H1 (cell line): ENCODE results near the gene PASK. TPM values are rescaled to one million over a fixed set of nuclear protein-coding genes. Genes with fewer than 3 reads are reported as not detected.

Source experiments
- CTCF ChIA-PET: fragments of 300-600 bp; sonication (Branson Sonifier 250); formaldehyde crosslinking; loops from one replicate; lab custom pipeline; 2021; ENCODE audit not compliant: partially characterized antibody; lab: Charles Lee
- POLR2A ChIA-PET: fragments of 300-600 bp; sonication (Branson Sonifier 250); formaldehyde crosslinking; loops from one replicate; lab custom pipeline; 2021; ENCODE audit warnings: inconsistent platforms; ENCODE audit not compliant: partially characterized antibody; lab: Charles Lee
- DNase-seq, 2 experiments: peaks; one replicate each; pipeline versions ENCODE4 v3.0.0 to v3.0.0-alpha.2; 2010 to 2022; ENCODE audit warnings: low spot score in 2 of 2, low read depth in 1 of 2, mixed read lengths in 1 of 2
- FAIRE-seq: peaks from 2 replicates; lab custom pipeline; 2011; peaks lifted over from hg19 to GRCh38; lab: Jason Lieb, UNC
- H2AFZ ChIP-seq: 2 replicates; pipeline ENCODE4 v1.8.1; 2012; ENCODE audit warnings: low read length, inconsistent platforms
- H2AK5ac ChIP-seq: 2 replicates; pipeline ENCODE4 v1.6.1; 2013; ENCODE audit warnings: low read depth, low read length
- H2BK120ac ChIP-seq: replicated peaks from 2 replicates; pipeline ENCODE3; 2013; ENCODE audit warnings: low read depth, low read length, inconsistent platforms
- H2BK12ac ChIP-seq: 2 replicates; pipeline ENCODE4 v1.6.1; 2013; ENCODE audit warnings: low read depth, low read length
- H2BK15ac ChIP-seq: 2 replicates; pipeline ENCODE4 v1.6.1; 2013; ENCODE audit warnings: low read length
- H2BK20ac ChIP-seq: 2 replicates; pipeline ENCODE4 v1.6.1; 2013; ENCODE audit warnings: low read length
- H2BK5ac ChIP-seq: 2 replicates; pipeline ENCODE4 v1.6.1; 2013; ENCODE audit warnings: low read depth, low read length
- H3K14ac ChIP-seq: 2 replicates; pipeline ENCODE4 v1.6.1; 2013; ENCODE audit warnings: inconsistent platforms; ENCODE audit not compliant: insufficient read length
- H3K18ac ChIP-seq: 2 replicates; pipeline ENCODE4 v1.6.1; 2013; ENCODE audit warnings: low read length; ENCODE audit errors: extremely low read depth
- H3K23ac ChIP-seq: 2 replicates; pipeline ENCODE4 v1.6.1; 2013; ENCODE audit warnings: inconsistent platforms; ENCODE audit not compliant: insufficient read length
- H3K23me2 ChIP-seq: 2 replicates; pipeline ENCODE4 v1.6.1; 2013; ENCODE audit warnings: low read depth, low read length
- H3K27ac ChIP-seq: 2 replicates; pipeline ENCODE4 v1.6.1; 2011; ENCODE audit warnings: low read depth, low read length, inconsistent platforms
- H3K27me3 ChIP-seq, 4 experiments: replicated peaks in 1 of 4; 1 replicate in 1 of 4; 2 replicates in 3 of 4; pipeline versions ENCODE4 v1.6.1 to v1.8.1; 2011 to 2013; ENCODE audit warnings: low read length in 3 of 4, mild to moderate bottlenecking in 3 of 4, inconsistent platforms in 2 of 4, mixed read lengths in 2 of 4, moderate library complexity in 1 of 4; ENCODE audit not compliant: control insufficient read depth in 3 of 4, insufficient read depth in 3 of 4; ENCODE audit errors: extremely low read depth in 1 of 4
- H3K36me3 ChIP-seq, 4 experiments: 2 replicates each; pipeline versions ENCODE4 v1.6.1 to v1.8.1; 2011 to 2013; ENCODE audit warnings: mild to moderate bottlenecking in 4 of 4, low read length in 3 of 4, moderate library complexity in 2 of 4, control low read depth in 1 of 4, inconsistent platforms in 1 of 4; ENCODE audit not compliant: insufficient read depth in 4 of 4, control insufficient read depth in 2 of 4
- H3K4ac ChIP-seq: replicated peaks from 2 replicates; pipeline ENCODE3; 2013; ENCODE audit warnings: low read length, low read depth, mixed read lengths, inconsistent platforms; ENCODE audit not compliant: insufficient read length
- H3K4me1 ChIP-seq, 4 experiments: replicated peaks in 1 of 4; 1 replicate in 1 of 4; 2 replicates in 3 of 4; pipeline versions ENCODE4 v1.6.1 to v1.8.1; 2011 to 2013; ENCODE audit warnings: low read length in 3 of 4, inconsistent platforms in 2 of 4, mixed read lengths in 1 of 4; ENCODE audit not compliant: insufficient read depth in 4 of 4, control insufficient read depth in 3 of 4
- H3K4me2 ChIP-seq, 2 experiments: 2 replicates each; pipeline versions ENCODE4 v1.6.1 to v1.8.1; 2011 to 2013; ENCODE audit warnings: low read depth in 2 of 2, low read length in 2 of 2, control low read depth in 1 of 2, inconsistent platforms in 1 of 2, mild to moderate bottlenecking in 1 of 2; ENCODE audit not compliant: insufficient read depth in 1 of 2
- H3K4me3 ChIP-seq, 4 experiments: fragments of 200-600, 300-600 bp in 1 of 4; sonication (generic), shearing (Covaris generic), sonication (Bioruptor Twin) in 1 of 4; 2 replicates each; pipeline versions ENCODE4 v1.5.1 to v1.8.1; 2011 to 2016; ENCODE audit warnings: low read length in 4 of 4, low read depth in 3 of 4, control low read depth in 2 of 4, inconsistent platforms in 2 of 4, mild to moderate bottlenecking in 2 of 4, mixed read lengths in 1 of 4, moderate library complexity in 1 of 4; ENCODE audit not compliant: insufficient read depth in 2 of 4; ENCODE audit errors: extremely low read depth in 1 of 4
- H3K56ac ChIP-seq: replicated peaks from 2 replicates; pipeline ENCODE3; 2013; ENCODE audit warnings: low read depth, mild to moderate bottlenecking, mixed read lengths, low read length, inconsistent platforms; ENCODE audit not compliant: insufficient read length
- H3K79me1 ChIP-seq: 2 replicates; pipeline ENCODE4 v1.6.1; 2013; ENCODE audit warnings: low read depth, low read length, control low read depth
- H3K79me2 ChIP-seq, 2 experiments: 2 replicates each; pipeline versions ENCODE4 v1.6.1 to v1.8.1; 2012 to 2013; ENCODE audit warnings: low read length in 2 of 2, mild to moderate bottlenecking in 2 of 2, inconsistent platforms in 1 of 2; ENCODE audit not compliant: insufficient read depth in 2 of 2, control insufficient read depth in 1 of 2
- H3K9ac ChIP-seq, 4 experiments: replicated peaks in 1 of 4; 1 replicate in 1 of 4; 2 replicates in 3 of 4; pipeline versions ENCODE4 v1.6.1 to v1.8.1; 2011 to 2013; ENCODE audit warnings: low read depth in 3 of 4, low read length in 3 of 4, control low read depth in 2 of 4, mild to moderate bottlenecking in 2 of 4, moderate library complexity in 2 of 4, inconsistent platforms in 1 of 4; ENCODE audit errors: extremely low read depth in 1 of 4
- H3K9me3 ChIP-seq, 2 experiments: 2 replicates each; pipeline versions ENCODE4 v1.6.1 to v1.8.1; 2012 to 2013; ENCODE audit warnings: mild to moderate bottlenecking in 2 of 2, moderate library complexity in 2 of 2, control low read depth in 1 of 2, inconsistent platforms in 1 of 2, low read depth in 1 of 2, low read length in 1 of 2, mixed read lengths in 1 of 2; ENCODE audit not compliant: insufficient read depth in 2 of 2
- H4K20me1 ChIP-seq, 2 experiments: replicated peaks in 1 of 2; 2 replicates each; pipeline versions ENCODE3 to v1.8.1; 2011 to 2013; ENCODE audit warnings: inconsistent platforms in 2 of 2, low read length in 2 of 2, mild to moderate bottlenecking in 1 of 2; ENCODE audit not compliant: insufficient read depth in 2 of 2, control insufficient read depth in 1 of 2
- H4K5ac ChIP-seq: 2 replicates; pipeline ENCODE4 v1.6.1; 2013; ENCODE audit warnings: low read length, low read depth, mixed read lengths, inconsistent platforms; ENCODE audit not compliant: insufficient read length
- H4K8ac ChIP-seq: 2 replicates; pipeline ENCODE4 v1.8.0; 2013; ENCODE audit warnings: mild to moderate bottlenecking, moderate library complexity, low read length, inconsistent platforms; ENCODE audit not compliant: insufficient read depth; ENCODE audit errors: extremely low read depth
- H4K91ac ChIP-seq: replicated peaks from 2 replicates; pipeline ENCODE3; 2013; ENCODE audit warnings: low read length, mixed read lengths, inconsistent platforms; ENCODE audit not compliant: insufficient read length
- CBX5 ChIP-seq: fragments of 300-800, 300-1000 bp; sonication (generic); IDR thresholded peaks from 2 replicates; pipeline ENCODE4 v1.7.1; 2016; ENCODE audit warnings: antibody characterized with exemption, low read length, low read depth
- CHD1 ChIP-seq: IDR thresholded peaks from 2 replicates; pipeline ENCODE4 v1.6.1; 2012; ENCODE audit warnings: low read depth, low read length, improper control_type of control experiment
- CHD2 ChIP-seq: IDR thresholded peaks from 2 replicates; pipeline ENCODE4 v1.6.1; 2012; ENCODE audit warnings: low read length, improper control_type of control experiment
- CTBP2 ChIP-seq: IDR thresholded peaks from 2 replicates; pipeline ENCODE4 v1.7.0; 2011; ENCODE audit warnings: borderline replicate concordance, mild to moderate bottlenecking, moderate library complexity, mixed read lengths, low read length; ENCODE audit not compliant: insufficient read depth, insufficient read length
- GTF2F1 ChIP-seq: IDR thresholded peaks from 2 replicates; pipeline ENCODE4 v1.6.1; 2012; ENCODE audit warnings: low read depth, low read length, improper control_type of control experiment, borderline replicate concordance
- HDAC6 ChIP-seq: IDR thresholded peaks from one replicate; pipeline ENCODE4 v1.7.1; 2012; ENCODE audit warnings: low read depth, mild to moderate bottlenecking, inconsistent platforms, low read length, moderate library complexity
- MAX ChIP-seq: IDR thresholded peaks from 2 replicates; pipeline ENCODE4 v1.6.1; 2012; ENCODE audit warnings: inconsistent platforms
- POU5F1 ChIP-seq: IDR thresholded peaks from 2 replicates; pipeline ENCODE4 v1.6.1; 2011; ENCODE audit warnings: low read depth, mild to moderate bottlenecking, low read length, moderate library complexity
- SIRT6 ChIP-seq: IDR thresholded peaks from one replicate; pipeline ENCODE4 v1.7.1; 2012; ENCODE audit warnings: low read length, inconsistent platforms
- SP1 ChIP-seq: IDR thresholded peaks from 2 replicates; pipeline ENCODE4 v1.6.1; 2011; ENCODE audit warnings: low read depth, low read length
- SUZ12 ChIP-seq: fragments of 200-600 bp; sonication (generic); IDR thresholded peaks from 2 replicates; pipeline ENCODE4 v1.6.1; 2012; ENCODE audit warnings: mild to moderate bottlenecking, inconsistent platforms, low read length, moderate library complexity, mixed read lengths
- TAF1 ChIP-seq: IDR thresholded peaks from 2 replicates; pipeline ENCODE4 v1.6.1; 2011; ENCODE audit warnings: mild to moderate bottlenecking, low read depth, low read length
- ZNF274 ChIP-seq: IDR thresholded peaks from 2 replicates; pipeline ENCODE4 v1.7.0; 2012; ENCODE audit warnings: low read length, borderline replicate concordance; ENCODE audit errors: extremely low read depth
- WGBS, 2 experiments: shearing (Covaris generic) in 1 of 2; methylation state at CpG; one replicate each; pipeline versions ENCODE4 v1.1.6 to v1.1.7; 2013 to 2015; ENCODE audit warnings: low lambda C conversion rate in 2 of 2, mixed read lengths in 2 of 2, inconsistent platforms in 1 of 2, low coverage in 1 of 2, missing lambda C conversion rate in 1 of 2; ENCODE audit not compliant: insufficient replicate concordance in 2 of 2, insufficient coverage in 1 of 2, insufficient read length in 1 of 2; ENCODE audit errors: extremely low coverage in 1 of 2, missing lambda C conversion rate in 1 of 2; 5-methylcytosine and 5-hydroxymethylcytosine counted together
- polyA plus RNA-seq, 7 experiments: library from polyadenylated mRNA; depleted of rRNA in 3 of 7; stranded (reverse) in 5 of 7; unstranded in 2 of 7; fragments of >200 nt in 5 of 7; fragments of 200-250 nt in 2 of 7; gene quantifications; 1 replicate in 5 of 7; 2 replicates in 1 of 7; 4 replicates in 1 of 7; pipeline versions ENCODE4 v1.2.1 to v1.2.3, GENCODE V29; 2011 to 2013; ENCODE audit warnings: missing spikeins in 2 of 7, mixed read lengths in 2 of 7
- total RNA-seq: library from RNA; stranded (reverse); fragmentation: NEBNext Ultra II Directional; extraction: Animal tissue kit (Norgen Biotek cat#: 25700); gene quantifications from 2 replicates; pipeline ENCODE4 v1.2.1, GENCODE V29; 2021

PASK gene
- total and polyA plus RNA-seq, 2 of the 8 experiments (the other 6 are each of a cell fraction or from before 2014, with no cell fraction given): 20.5 to 66.1 TPM

DNA sequence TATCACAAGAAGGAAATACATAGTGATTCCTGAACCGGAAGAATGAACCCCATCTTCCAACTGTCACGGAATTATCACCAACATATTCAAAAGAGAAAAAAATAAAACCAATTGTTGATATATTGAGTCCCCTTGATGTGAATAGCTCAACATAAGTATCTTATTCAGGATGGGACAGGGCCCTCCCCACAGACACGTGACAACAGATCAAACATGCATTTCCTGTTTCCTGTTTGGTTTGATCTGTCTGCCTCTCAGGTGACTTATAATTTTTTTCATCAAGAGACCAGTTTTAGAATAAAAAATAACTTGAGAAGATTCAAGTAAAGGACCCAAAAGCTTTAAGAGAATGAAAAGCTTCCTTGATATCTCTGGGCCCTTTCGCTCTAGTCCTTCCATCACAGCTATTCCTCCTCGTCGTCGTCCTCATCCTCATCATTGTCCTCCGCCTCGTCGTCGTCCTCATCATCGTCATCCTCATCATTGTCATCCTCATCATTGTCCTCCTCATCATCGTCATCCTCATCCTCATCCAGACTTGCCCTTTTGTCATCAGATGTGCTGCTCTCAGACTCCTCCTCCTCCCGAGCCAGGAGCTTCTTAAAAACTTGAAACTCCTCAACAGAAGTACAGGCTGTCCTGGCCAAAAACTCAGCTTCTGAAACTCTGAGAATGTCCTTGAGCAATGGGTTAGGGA is 53.5 kb downstream of the PASK start:
- DNase-seq: no peak
- CTCF ChIA-PET: interaction anchor here (0.9 kb wide), 1 partner anchor 18 kb away, joined by 3 read pairs; no protein-coding TSS in a partner anchor
- FAIRE-seq: no peak
- TF ChIP-seq MAX: no peak
- no peak for TF ChIP-seq CHD1
- TF ChIP-seq SP1: no peak
- no peak for TF ChIP-seq CTBP2
- TF ChIP-seq CBX5: no peak
- no peak for TF ChIP-seq GTF2F1
- no peak for TF ChIP-seq TAF1
- TF ChIP-seq POU5F1: no peak
- no peak for TF ChIP-seq SIRT6
- TF ChIP-seq CHD2: no peak
- no peak for TF ChIP-seq ZNF274
- no peak for TF ChIP-seq SUZ12
- TF ChIP-seq HDAC6: no peak

More for the DNA sequence above, 53.5 kb downstream of the PASK start:
- Histone ChIP-seq H3K36me3 (peaks cover 15 to 39% (median 32%) of the 10 kb centered on the region in 4 experiments), H3K23me2 (no peaks in the 10 kb centered on the region), H3K14ac (no peak overlapping the region), H3K4me1 (peaks cover 0 to 12% (median 6%) of the 10 kb centered on the region in 4 experiments; a peak in 5 of 7 replicates), H3K18ac (no peak overlapping the region), H3K4me3 (no peak overlapping the region), H4K91ac (no peak overlapping the region), H3K4ac (no peak overlapping the region), H3K9ac (no peak overlapping the region; a peak in 1 of 7 replicates), H4K5ac (no peak overlapping the region), H3K79me1 (peaks cover 2% of the 10 kb centered on the region; the same call in 1 of the 2 replicates), H2BK15ac (no peak overlapping the region), H3K56ac (no peak overlapping the region), H2AFZ (no peak overlapping the region), H2BK5ac (no peak overlapping the region; the same call in 1 of the 2 replicates), H3K27me3 (no peaks in the 10 kb centered on the region), H2BK12ac (no peak overlapping the region), H4K8ac (no peak overlapping the region), H2AK5ac (no peak overlapping the region; the same call in 1 of the 2 replicates), H3K23ac (no peak overlapping the region), H3K9me3 (no peaks in the 10 kb centered on the region), H3K4me2 (no peak overlapping the region), H3K79me2 (peaks cover 0 to 25% of the 10 kb centered on the region in 2 experiments; a peak in 2 of 4 replicates), H2BK20ac (no peak overlapping the region), H2BK120ac (no peak overlapping the region), H4K20me1 (peaks cover 0 to 9% of the 10 kb centered on the region in 2 experiments), H3K27ac (no peak overlapping the region)
- POLR2A ChIA-PET: interaction anchor here (0.7 to 1.4 kb wide), 3 partner anchors 9 to 15 kb away, joined by 3 to 5 read pairs (median 4); no protein-coding TSS in a partner anchor
- WGBS, 2 experiments: 93 to 100% methylated on average over 9 to 14 of the region's 14 CpGs
